SKM-1 (cell line): ENCODE data around the gene C12orf75.
"Not testable (repeated sequence)": the region's sequence is repeated elsewhere in the genome, so short reads cannot be mapped to it uniquely, and the experiment has no call there.

Experiments
- DNase-seq: peaks from one replicate; lab custom pipeline; 2025; ENCODE audit not compliant: unreplicated experiment; lab: John Stamatoyannopoulos, UW

Gene C12orf75

GRCh38 chr12:105330283-105330930 is at the start of gene C12orf75:
C12orf75 (plus strand) TSS chr12:105330691; CDS start chr12:105330892, 201 bp downstream.
- DNase-seq: no peak

- DNase-seq: no peak
These were observed 49.4 kb upstream of the C12orf75 start for GRCh38 chr12:105280966-105281693.

GRCh38 chr12:105281694-105282049 is 48.8 kb upstream of the C12orf75 start:
- no peak for DNase-seq

DNA sequence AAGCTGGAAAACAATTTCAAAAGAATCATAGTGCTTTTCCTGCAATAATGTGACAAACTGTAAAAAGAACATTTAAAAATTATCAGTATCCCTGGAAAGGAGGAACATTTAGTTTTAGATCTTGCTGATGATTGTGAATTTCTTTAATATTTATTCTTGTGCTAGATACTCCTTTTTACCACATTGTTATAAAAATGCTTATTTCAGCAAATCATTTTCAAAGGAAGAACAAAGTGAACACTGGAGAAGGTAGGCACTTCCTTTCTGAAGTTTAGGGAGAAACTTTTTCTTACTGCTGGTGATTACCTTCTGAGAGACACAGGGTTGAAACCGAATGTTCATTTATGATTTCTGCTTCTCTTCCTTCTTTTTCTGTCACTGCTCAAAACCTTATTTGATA is 45.1 kb upstream of the C12orf75 start:
- no peak for DNase-seq

- DNase-seq: no peak
These were observed 43.1 kb upstream of the C12orf75 start for GRCh38 chr12:105287408-105287807.

DNA sequence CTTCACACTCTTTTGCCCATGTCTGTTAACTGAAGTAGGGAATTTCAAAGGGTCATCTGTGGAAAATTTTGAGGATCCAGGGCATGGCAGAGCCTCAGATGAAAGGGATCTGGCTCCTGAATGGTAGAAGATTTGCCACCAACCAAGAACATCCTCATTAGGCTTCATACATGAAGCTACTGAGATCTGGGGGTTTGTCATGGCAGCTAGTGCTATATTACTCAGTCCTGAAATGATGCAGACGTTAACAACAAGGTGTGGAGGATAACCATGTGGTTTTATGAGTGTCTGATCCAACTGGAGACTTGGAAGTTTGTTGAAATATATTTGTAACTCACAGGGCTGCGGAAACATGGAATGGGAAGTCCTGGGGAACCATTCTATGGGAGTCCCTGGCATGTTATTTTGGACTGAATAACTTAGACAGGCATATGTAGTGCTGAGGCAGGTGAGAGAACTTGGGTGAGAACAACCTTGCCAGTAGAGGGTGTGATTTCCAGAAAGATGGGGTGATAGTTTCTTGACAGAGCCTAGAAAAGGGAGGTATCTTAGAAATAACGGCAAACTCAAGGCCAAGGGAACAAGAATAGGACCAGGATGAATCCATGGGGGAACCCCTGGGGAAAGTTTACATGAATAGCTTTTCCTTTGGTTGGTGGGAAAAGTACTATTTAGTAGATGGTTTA is 42.0 kb upstream of the C12orf75 start:
- no peak for DNase-seq

DNA sequence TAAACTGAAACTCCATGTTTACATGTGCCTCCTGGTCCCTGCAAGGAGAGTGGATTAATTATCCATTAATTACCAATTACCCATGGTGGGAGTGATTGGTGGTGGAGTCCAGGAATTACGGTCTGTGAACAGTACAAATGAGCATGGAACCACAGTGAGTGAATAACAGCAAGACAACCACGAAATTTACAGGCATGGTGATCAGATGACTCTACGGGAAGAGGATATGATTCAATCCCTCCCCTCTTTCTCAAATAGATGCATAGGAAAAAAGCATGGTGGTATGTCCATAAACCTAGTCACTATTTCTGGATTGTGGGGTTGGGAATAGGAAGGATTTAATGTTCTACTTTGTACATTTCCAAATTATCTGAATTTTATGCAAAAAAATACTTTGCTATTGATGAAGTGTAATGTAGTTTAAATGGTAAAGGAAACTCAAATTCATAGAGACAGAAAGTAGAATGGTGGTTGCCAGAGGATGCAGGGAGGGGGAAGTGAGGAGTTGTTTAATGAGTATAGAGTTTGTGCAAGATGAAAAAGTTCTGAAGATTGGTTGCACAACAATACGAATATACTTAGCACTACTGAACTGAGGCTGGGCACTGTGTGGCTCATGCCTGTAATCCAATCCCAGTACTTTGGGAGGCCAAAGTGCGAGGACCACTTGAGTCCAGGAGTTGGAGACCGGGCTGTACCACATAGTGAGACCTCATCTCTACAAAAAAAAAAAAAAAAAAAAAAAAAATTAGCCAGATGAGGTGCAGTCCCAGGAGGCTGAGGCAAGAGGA is 41.2 kb upstream of the C12orf75 start:
- DNase-seq: no peak

DNA sequence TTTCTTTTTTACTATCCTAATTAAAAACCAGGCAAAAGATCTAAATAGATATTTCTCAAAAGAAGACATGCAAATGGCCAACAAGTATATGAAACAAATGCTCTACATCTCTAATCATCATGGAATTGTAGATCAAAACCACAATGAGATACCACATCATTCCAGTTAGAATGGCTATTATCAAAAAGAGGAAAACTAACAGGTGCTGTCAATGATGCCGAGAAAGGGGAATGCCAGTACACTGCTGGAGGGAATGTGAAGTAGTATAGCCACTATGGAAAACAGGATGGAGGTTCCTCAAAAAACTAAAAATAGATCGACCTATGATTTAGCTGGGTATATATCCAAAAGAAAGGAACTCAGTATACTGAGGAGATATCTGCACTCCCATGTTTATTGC is 39.0 kb upstream of the C12orf75 start:
- DNase-seq: no peak

DNA sequence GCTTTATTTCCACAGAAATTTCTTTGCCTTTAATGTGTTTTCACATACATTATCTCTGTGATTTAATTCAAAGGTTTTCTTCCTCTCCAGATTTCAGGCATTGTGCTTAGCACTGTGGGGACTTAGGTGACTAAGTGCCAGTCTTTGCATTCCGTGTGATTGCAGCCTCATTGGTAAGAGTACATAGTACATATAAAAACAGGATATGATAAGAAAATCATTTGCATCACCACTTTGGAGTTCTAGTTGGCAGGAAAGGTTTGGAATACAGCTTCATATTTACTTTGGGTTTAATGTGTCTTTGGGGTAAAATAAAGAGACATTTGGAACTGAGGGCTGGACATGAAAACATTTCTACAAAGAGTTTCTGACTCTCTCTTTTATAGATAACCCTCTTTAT is 37.8 kb upstream of the C12orf75 start:
- no peak for DNase-seq

GRCh38 chr12:105293187-105293586 is 37.3 kb upstream of the C12orf75 start:
- no peak for DNase-seq

DNA sequence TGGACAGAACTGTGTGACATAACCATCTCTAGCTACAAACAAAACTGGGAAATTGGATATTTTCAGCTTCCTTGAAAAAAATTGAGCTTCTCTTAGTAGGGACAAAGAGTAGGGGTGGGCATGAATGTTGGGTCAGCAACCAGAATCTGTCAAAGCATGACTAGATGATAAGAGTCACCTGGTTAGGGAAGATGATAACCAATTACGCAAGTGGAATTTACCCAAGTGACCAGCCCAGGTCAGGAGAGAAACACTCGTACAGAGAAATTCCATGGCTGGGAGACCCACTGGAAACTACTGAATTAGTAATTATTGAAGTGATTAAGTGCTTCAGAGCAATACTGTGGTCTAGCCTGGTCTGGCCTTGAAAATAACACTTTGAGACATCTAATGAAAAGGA is 36.3 kb upstream of the C12orf75 start:
- no peak for DNase-seq

DNA sequence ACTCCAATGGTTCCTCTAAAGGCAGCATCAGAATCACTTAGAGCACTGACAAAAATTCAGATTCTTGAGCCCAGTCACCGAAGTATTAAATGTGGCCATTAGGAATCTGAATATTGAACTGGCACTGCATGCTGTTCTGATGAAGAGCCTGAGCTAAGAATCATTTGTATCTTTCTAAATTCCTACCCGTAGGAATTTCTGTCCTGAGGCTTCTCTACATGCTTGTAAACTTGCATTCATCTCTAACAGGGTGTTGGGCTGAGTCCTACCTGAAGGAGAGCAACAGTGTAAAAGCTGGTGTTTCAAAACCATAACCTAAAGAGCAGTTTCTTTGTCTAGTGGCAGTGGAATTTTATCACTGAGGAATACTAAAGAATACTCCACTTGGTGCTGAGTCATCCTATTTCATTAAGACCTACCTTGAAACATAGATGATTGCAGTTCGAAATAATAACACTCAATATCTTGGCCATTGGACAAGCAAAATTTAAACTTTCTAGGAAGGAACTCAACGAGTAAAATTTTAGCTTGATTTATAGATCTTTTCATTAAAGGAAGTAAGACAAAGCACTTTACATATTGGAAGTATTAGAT is 35.5 kb upstream of the C12orf75 start:
- DNase-seq: no peak

DNA sequence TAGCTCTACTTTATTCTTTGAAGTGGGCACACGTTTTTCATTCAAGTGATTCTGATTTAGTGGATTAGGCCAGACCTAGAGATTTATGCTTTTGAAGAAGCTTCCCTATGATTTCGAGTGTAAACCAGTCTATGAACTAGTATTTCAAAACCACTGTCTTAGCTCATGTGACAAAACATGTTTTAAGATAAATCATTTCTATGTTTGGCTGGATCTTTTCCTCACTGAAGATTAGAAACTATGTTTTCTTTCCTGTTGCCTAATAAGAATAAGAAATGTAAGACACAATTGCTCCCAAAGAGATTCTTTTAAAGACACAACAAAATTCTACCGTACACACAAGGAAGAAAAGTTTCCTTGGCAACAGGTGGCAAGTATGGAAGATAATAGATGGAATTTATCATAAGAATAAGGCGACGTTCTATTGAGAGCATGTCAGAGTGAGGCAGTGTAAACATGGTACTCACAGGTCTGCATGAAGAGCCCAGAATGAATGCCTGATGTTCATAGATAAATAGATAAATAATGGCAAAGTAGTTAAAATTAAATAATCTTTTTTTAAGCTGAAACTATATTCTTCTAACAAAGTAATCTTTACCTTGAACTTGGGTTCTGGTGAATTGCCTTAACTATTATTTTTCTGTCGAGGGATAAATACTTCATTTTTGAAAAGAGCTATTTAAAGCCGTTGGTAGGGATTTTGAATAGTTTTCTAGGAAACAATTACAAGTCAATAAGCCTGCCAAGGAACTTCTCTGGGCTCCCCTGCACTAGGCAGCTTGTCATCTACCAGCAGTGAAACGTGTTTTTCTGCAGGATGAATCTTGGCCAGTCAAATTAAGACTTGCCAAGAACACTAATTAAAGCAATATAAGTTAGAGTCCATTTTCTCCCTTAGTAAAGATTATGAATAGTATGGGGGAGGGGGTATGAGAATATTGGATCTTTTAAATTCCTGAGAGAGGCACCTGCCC is 34.1 kb upstream of the C12orf75 start:
- DNase-seq: no peak

DNA sequence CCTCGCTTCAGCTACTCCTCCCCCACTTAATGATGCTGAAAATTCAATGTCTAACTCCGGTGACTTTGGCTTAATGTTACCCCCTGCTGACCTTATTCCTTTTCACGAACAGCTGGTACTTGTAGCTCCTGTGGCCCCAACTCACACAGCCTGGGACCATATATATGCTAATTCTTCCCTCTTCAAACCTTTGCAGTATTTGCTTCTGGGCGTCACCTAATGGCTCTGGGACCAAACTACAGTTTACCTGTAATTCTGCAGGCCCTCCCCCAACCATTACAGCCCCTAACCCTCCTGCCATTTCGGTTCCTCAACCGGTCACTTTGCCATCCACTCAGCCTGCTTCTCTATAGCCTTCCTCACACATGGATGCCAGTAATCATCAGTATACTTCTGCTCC is 29.6 kb upstream of the C12orf75 start:
- DNase-seq: no peak

- DNase-seq: no peak
These were observed 28.8 kb upstream of the C12orf75 start for GRCh38 chr12:105301696-105302095.

GRCh38 chr12:105302986-105303385 is 27.5 kb upstream of the C12orf75 start:
- not testable (repeated sequence) for DNase-seq

GRCh38 chr12:105304626-105305025 is 25.9 kb upstream of the C12orf75 start:
- DNase-seq: not testable (repeated sequence)

DNA sequence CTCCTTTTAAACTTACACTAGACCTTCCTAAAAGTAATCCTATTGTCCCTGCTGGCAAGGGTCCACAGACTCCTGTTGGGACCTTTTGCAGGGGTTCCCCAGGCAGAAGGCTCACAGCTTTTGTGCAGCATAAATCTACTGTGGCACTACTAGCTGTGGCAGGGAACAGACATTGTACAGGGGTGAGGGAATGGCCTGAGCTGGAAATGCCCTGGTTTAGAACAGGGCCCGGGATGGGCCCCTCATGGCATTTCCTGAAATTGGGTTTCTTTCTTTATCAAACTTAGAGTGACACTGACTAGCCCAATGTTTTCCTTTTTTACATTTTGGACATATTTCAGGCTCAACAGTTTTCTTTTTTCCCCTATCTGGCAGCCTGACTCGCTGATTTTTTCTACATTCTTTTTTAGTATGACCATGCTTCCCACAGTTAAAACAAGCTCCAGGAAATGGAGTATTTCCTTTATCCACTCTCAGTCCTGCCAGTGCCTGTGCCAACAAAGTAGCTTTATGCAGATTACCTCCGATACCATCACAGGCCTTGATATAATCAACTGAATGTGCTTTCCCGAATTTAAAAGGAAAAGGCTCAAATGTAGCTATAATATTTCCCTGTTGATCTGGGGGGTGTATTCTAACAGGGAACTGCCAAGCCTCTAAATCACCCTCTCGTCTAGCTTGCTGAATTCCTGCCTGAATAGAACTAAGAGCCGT is 22.7 kb upstream of the C12orf75 start:
- DNase-seq: not testable (repeated sequence)

- not testable (repeated sequence) for DNase-seq
These were observed 21.7 kb upstream of the C12orf75 start for GRCh38 chr12:105308839-105309238.
